GM23338 (cell line): ENCODE results near the gene C6orf15. TPM values are rescaled to one million over a fixed set of nuclear protein-coding genes. Genes with fewer than 3 reads are reported as not detected.
A peak's percentile ranks its signal among the peaks of the same experiment; 100 is the strongest.

Experiments used
- ATAC-seq: fragments of 200-7000 bp; cut with Tn5 transposase; 3 replicates; pipeline ENCODE4 v1.9.1; 2020
- DNase-seq: peaks from one replicate; pipeline ENCODE4 v3.0.0-alpha.2; 2015; ENCODE audit warnings: low spot score
- H2AFZ ChIP-seq: fragments of 200-600 bp; sonication (generic); 2 replicates; pipeline ENCODE4 v1.8.0; 2016; ENCODE audit warnings: antibody characterized with exemption, mild to moderate bottlenecking, moderate library complexity
- H3F3A ChIP-seq: fragments of 200-600 bp; sonication (generic); replicated peaks from 2 replicates; pipeline ENCODE4 v1.8.0; 2017; ENCODE audit warnings: antibody characterized with exemption, mixed run types, low read depth
- H3K27ac ChIP-seq: fragments of 200-600 bp; sonication (generic); 2 replicates; pipeline ENCODE4 v1.6.1; 2016; ENCODE audit warnings: low read depth
- H3K27me3 ChIP-seq: fragments of 200-600 bp; sonication (generic); 2 replicates; pipeline ENCODE4 v1.8.0; 2016; ENCODE audit warnings: mild to moderate bottlenecking, mixed run types, moderate library complexity; ENCODE audit not compliant: insufficient read depth
- H3K36me3 ChIP-seq: fragments of 200-600 bp; sonication (generic); 2 replicates; pipeline ENCODE4 v1.8.0; 2016; ENCODE audit warnings: mild to moderate bottlenecking; ENCODE audit not compliant: insufficient read depth
- H3K4me1 ChIP-seq: fragments of 200-600 bp; sonication (generic); 2 replicates; pipeline ENCODE4 v1.8.0; 2016; ENCODE audit warnings: mild to moderate bottlenecking, moderate library complexity; ENCODE audit not compliant: insufficient read depth
- H3K4me2 ChIP-seq: fragments of 200-600 bp; sonication (generic); 2 replicates; pipeline ENCODE4 v1.7.1; 2017; ENCODE audit warnings: mixed run types
- H3K4me3 ChIP-seq: fragments of 200-600 bp; sonication (generic); 2 replicates; pipeline ENCODE4 v1.6.1; 2016; ENCODE audit warnings: mixed run types
- H3K79me2 ChIP-seq: fragments of 200-600 bp; sonication (generic); replicated peaks from 2 replicates; pipeline ENCODE4 v1.8.0; 2017; ENCODE audit warnings: mild to moderate bottlenecking; ENCODE audit not compliant: insufficient read depth
- H3K9me2 ChIP-seq: fragments of 200-600 bp; sonication (generic); 2 replicates; pipeline ENCODE4 v1.8.0; 2017; ENCODE audit not compliant: insufficient read depth
- H4K20me1 ChIP-seq: fragments of 200-600 bp; sonication (generic); replicated peaks from 2 replicates; pipeline ENCODE4 v1.8.0; 2017; ENCODE audit warnings: mild to moderate bottlenecking; ENCODE audit not compliant: insufficient read depth
- H3K27ac Mint-ChIP-seq: 2 replicates; pipeline ENCODE4 v1.8.0; 2020; ENCODE audit warnings: inconsistent platforms, mild to moderate bottlenecking, moderate library complexity, mixed read lengths
- H3K27me3 Mint-ChIP-seq: 3 replicates; pipeline ENCODE4 v1.8.0; 2022; ENCODE audit warnings: low read depth, mild to moderate bottlenecking, moderate library complexity, mixed read lengths, inconsistent platforms; ENCODE audit not compliant: insufficient read depth, poor library complexity
- H3K36me3 Mint-ChIP-seq: 3 replicates; pipeline ENCODE4 v1.8.0; 2021; ENCODE audit warnings: low read depth, mild to moderate bottlenecking, inconsistent platforms, moderate library complexity, mixed read lengths
- H3K4me1 Mint-ChIP-seq: 3 replicates; pipeline ENCODE4 v1.8.0; 2020; ENCODE audit warnings: mild to moderate bottlenecking, inconsistent platforms, mixed read lengths
- H3K4me3 Mint-ChIP-seq: 3 replicates; pipeline ENCODE4 v1.8.0; 2021; ENCODE audit warnings: moderate library complexity, mild to moderate bottlenecking, inconsistent platforms, mixed read lengths
- H3K9me3 Mint-ChIP-seq: 3 replicates; pipeline ENCODE4 v1.8.0; 2020; ENCODE audit warnings: moderate library complexity, mild to moderate bottlenecking, inconsistent platforms, mixed read lengths
- CTCF ChIP-seq, 2 experiments: fragments of 200-600 bp in 1 of 2; sonication (generic) in 1 of 2; conservative IDR thresholded peaks; 2 replicates each; pipeline versions ENCODE4 v1.5.1 to v1.6.1; 2016 to 2017; ENCODE audit warnings: antibody characterized with exemption in 2 of 2, low read depth in 2 of 2, mild to moderate bottlenecking in 2 of 2, moderate library complexity in 1 of 2
- ZNF462 ChIP-seq: fragments of 250-450 bp; sonication (Bioruptor Pico); IDR thresholded peaks from 2 replicates; pipeline ENCODE4 v1.5.0; 2020; ENCODE audit warnings: mild to moderate bottlenecking, moderate library complexity
- polyA plus RNA-seq: library from polyadenylated mRNA; unstranded; fragments of >200 nt; fragmentation: Nextera tagmentation; extraction: Ambion mirVana; gene quantifications from 2 replicates; pipeline ENCODE4 v1.2.1, GENCODE V29; 2016
- total RNA-seq: library from RNA; depleted of rRNA; stranded (reverse); fragments of >200 nt; shearing (Covaris generic); gene quantifications from 2 replicates; pipeline ENCODE4 v1.2.3, GENCODE V29; 2014

Gene C6orf15
- total and polyA plus RNA-seq, 2 experiments from 2014 or later: not detected

- no peaks in the 10 kb centered on the region for H3K79me2 ChIP-seq
- H3K9me3 Mint-ChIP-seq: no peaks in the 10 kb centered on the region; the same call in 2 of the 3 replicates
- peaks cover 31% of the 10 kb centered on the region for H3K4me1 Mint-ChIP-seq
- no peaks in the 10 kb centered on the region for H3K36me3 ChIP-seq
- H4K20me1 ChIP-seq: no peaks in the 10 kb centered on the region
- peaks cover 16% of the 10 kb centered on the region for H3K4me1 ChIP-seq
- no peak overlapping the region for H3K4me3 ChIP-seq
- no peaks in the 10 kb centered on the region; the same call in 2 of the 3 replicates for H3K36me3 Mint-ChIP-seq
- H3K4me3 Mint-ChIP-seq: no peak overlapping the region; the same call in 2 of the 3 replicates
- no peak overlapping the region for H3K27ac ChIP-seq
- TF ChIP-seq ZNF462 (CRISPR knock-in tag) (no peak), CTCF (conservative IDR thresholded peaks at IDR 0.05; ENCODE audit: low read depth in 2 of 2) (peak; percentile 36 to 67; a peak in 3 of 4 replicates)
- peak overlapping the region; percentile 64; the same call in 1 of the 2 replicates for H3K4me2 ChIP-seq
- peaks cover 18% of the 10 kb centered on the region for H3K27me3 Mint-ChIP-seq
- DNase-seq: peak; percentile 70
- H2AFZ ChIP-seq: peak overlapping the region; percentile 45
- no peaks in the 10 kb centered on the region for H3K27me3 ChIP-seq
- no peaks in the 10 kb centered on the region for H3F3A ChIP-seq
- no peak overlapping the region for H3K27ac Mint-ChIP-seq
- H3K9me2 ChIP-seq: peaks cover 7% of the 10 kb centered on the region; the same call in 1 of the 2 replicates
- peak; percentile 67 for ATAC-seq
Observed at GRCh38 chr6:31114970-31115849, 2.8 kb upstream of the C6orf15 start.
